HG03342 (cell line): ENCODE results near the gene NCOA7.

Source experiments
- ATAC-seq: cut with Tn5 transposase; IDR thresholded peaks from one replicate; pipeline ENCODE4 v1.9.1; 2021; ENCODE audit warnings: mild to moderate bottlenecking, moderate library complexity; ENCODE audit not compliant: unreplicated experiment

The NCOA7 gene, protein sequence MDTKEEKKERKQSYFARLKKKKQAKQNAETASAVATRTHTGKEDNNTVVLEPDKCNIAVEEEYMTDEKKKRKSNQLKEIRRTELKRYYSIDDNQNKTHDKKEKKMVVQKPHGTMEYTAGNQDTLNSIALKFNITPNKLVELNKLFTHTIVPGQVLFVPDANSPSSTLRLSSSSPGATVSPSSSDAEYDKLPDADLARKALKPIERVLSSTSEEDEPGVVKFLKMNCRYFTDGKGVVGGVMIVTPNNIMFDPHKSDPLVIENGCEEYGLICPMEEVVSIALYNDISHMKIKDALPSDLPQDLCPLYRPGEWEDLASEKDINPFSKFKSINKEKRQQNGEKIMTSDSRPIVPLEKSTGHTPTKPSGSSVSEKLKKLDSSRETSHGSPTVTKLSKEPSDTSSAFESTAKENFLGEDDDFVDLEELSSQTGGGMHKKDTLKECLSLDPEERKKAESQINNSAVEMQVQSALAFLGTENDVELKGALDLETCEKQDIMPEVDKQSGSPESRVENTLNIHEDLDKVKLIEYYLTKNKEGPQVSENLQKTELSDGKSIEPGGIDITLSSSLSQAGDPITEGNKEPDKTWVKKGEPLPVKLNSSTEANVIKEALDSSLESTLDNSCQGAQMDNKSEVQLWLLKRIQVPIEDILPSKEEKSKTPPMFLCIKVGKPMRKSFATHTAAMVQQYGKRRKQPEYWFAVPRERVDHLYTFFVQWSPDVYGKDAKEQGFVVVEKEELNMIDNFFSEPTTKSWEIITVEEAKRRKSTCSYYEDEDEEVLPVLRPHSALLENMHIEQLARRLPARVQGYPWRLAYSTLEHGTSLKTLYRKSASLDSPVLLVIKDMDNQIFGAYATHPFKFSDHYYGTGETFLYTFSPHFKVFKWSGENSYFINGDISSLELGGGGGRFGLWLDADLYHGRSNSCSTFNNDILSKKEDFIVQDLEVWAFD

DNA sequence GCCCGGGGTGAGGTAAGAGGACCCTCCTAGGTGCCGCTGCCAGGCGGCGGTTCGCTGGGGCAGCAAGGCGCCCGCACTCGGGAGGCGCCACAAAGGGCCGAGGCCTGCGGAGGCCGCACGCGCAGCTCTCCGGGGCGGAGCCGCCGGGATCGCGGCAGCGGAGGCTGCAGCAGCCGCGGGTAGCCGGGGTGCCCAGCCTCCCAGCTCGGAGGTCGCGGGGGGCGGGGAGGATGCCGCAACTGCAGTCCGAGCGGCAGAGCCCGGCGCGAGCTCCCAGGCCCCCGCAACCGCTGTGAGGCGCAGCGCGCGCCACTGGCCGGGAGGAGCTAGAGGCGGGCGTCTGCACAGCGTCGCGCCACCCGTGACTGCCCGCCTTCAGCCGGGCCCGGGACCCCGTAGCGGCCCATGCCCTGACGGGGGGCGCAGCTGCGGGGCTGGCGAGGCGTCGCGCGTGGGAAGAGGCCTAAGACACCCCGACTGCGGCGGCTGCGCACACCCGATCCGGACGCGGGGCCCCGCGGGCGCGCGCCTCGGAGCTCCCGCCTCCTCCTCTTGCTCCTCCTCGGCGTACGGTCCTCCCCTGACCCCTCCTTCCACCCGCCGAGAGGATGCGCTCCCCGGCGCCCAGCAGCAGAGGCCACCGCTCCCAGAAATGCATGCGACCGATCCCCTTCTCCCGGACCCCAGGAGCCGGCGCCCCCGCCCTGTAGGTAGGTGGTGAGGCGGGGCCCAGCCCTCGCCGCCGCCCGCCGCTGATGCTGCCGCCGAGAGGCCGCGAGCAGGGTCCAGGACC lies at the start of gene NCOA7:
Gene NCOA7, plus strand, starts transcription at position 603 of the 793 bp plus-strand sequence. CDS start 24,395 bp downstream, outside the sequence.
- ATAC-seq: peak; percentile 72

DNA sequence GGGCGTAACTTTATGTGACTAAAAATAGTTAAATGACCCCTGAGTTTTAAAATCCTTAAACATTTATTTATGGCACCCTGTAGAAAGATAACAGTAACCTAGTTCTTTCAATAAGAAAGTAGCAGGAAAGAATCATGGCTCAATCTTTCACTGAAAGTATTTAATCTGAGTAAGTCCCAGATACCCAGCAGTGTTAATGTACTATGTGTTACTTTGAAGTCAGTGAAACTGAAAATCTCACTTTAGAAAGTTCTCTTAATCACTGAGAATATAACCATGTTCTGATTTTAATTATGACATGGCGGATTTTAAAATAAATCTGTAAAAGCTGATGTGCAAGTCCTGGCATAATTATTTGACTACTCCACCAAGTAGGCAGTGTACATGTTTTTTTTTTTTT lies 49.4 kb upstream of the NCOA7 start:
- ATAC-seq: no peak

DNA sequence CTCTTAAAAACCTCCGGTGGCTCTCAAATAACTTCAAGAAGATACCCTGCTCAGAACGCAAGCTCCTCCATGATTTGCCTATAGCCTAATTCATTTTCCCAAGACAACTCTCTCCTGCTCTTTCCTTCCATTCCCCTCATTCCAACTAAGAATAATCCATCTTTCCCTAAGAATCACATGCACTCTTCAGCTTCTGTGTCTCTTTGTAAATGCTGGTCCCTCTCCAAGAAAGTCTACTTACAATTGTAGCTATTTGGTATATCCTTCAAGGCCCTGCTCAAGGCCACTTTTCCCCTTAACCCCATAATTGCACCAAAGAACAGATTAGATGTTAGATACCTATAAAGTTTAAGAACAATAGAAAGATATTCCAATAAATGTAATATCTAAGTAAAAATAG lies 48.7 kb upstream of the NCOA7 start:
- no peak for ATAC-seq

DNA sequence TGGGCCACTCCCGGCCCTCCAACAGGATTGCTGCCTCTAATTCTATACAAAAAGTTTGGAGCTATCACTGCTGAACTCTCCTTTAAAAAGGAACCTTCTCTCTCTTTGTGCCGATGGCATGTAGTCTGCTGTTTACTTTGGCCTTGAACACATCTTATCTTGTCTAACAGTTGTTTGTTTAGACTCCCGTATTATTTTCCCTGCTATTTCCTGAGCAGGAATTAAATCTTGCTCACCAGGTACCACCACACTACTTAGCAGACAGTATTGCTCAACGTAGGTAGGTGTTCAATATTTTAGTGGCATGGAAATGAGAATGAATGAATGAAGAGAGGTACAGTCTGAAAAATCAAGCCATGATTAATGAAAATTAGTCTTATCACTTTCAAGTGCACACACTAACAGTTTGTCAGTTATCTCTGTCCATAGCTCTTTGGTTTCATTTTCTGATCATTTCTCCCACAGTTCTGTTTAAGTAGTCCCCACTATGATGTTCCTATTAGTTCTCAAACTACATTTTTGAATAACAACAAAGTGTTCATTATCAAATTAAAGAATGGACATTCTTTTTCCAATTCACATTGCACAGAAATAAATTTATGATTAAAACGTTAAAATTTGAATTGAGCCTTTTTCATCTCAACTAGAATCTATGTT lies 48.2 kb upstream of the NCOA7 start:
- no peak for ATAC-seq

DNA sequence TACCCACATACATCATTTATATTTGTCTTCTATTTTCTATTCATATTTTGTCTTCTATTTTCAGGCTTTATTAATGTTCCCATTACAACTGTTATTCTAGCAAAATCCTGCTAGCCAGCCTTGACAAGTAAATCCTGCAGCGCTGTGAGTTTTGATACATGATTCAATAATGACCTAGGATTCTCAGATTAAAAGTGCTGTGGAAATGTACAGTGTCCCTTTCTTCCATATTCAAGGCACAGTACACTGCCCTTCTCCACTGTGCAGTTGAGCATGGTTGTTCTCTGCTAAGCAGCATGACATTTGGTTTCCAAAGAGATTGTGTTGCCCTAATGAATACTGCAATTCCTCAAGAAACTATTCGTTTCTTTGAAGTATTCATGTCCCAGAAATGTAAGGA lies 47.2 kb upstream of the NCOA7 start:
- ATAC-seq: no peak

DNA sequence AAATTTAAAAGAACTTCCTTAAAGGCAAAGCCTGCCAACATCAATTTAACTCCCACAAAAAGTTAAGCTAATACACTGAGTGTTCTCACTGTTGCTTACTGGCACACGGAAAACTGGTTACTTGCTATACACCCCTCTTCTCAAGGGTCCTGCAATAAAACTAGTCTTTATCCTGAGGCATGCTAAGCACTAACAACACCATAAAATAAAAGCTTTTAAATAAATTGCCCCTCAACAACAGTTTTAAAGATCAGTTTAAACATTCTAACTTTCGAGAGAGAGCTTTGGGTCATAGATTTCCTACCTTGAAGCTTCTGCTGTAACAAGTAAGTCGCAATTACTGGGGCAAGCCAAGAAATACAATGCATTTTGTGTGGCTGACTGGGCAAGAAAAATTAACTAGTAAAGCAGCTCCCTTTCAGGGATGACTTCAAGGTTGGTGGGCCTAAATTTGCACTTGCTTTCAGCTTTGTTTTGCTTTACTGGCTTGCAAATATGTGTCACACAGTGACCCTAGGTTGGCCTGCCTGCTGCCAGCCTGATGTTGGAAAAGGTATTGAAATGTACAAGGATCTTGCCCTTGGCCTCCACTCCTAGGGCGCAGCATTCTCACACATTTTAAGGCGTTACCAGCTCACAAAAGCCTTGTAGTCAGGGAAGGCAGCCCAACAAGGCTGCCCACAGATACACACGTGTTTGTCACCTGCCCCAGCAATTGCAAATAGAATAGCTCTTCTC lies 45.3 kb upstream of the NCOA7 start:
- ATAC-seq: no peak

DNA sequence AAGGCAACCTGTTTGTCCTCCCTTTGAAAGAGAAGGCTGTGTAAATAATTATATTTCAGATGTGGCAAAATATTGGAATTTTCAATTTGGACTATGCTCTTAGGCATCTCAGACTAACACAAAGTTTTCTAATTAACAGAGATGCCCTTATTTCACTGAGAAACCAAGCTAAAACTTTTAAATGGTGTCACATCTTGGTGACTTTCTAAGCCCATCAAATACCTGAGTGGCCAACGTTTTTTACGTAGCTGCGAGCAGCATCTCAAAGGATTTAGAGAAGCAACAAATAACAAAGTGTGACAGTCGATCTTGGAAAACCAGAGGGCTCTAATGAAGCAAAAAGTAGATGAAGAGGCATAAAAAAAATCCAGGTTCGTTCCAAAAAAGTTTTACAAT lies 44.7 kb upstream of the NCOA7 start:
- ATAC-seq: no peak

DNA sequence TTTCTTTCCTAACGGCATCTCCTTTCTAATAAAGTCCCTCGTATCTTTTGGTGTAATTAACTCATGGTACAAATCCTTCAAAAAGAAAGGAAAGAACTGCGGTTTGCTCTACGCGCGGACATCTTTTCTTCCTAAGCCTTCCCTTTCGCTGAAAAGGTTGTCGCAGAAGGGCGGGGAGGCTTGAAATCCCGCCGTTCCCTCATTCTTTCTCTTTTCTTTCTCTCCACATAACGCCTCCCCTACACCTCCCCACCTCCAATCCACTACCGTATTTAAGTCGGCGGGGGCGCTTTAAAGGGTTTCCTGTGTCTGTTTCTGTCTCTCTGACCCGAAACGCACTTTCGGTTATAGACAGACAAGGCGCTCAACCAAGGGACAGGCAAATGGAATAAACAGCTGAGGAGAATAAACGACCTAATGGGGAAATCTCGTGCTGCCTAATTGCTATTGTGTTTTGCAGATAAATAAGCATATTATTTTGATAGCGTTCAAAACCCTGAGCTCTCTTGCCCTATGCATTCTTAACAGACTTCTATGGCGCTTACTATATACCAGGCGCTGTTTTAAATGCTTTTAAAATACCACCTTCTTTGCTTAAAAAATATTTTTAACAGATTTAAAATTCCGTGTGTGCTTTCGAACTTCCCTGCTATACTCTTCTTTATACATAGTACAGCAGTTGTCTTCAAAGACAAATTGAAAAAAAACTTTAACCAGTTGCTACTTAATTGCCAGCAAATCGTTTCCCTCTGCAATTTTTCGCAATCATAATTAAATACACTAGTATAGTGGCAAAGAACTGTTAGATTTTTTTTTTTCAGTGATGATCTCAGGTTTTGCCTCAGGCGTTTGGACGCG lies 43.8 kb upstream of the NCOA7 start:
- peak; percentile 62 for ATAC-seq

DNA sequence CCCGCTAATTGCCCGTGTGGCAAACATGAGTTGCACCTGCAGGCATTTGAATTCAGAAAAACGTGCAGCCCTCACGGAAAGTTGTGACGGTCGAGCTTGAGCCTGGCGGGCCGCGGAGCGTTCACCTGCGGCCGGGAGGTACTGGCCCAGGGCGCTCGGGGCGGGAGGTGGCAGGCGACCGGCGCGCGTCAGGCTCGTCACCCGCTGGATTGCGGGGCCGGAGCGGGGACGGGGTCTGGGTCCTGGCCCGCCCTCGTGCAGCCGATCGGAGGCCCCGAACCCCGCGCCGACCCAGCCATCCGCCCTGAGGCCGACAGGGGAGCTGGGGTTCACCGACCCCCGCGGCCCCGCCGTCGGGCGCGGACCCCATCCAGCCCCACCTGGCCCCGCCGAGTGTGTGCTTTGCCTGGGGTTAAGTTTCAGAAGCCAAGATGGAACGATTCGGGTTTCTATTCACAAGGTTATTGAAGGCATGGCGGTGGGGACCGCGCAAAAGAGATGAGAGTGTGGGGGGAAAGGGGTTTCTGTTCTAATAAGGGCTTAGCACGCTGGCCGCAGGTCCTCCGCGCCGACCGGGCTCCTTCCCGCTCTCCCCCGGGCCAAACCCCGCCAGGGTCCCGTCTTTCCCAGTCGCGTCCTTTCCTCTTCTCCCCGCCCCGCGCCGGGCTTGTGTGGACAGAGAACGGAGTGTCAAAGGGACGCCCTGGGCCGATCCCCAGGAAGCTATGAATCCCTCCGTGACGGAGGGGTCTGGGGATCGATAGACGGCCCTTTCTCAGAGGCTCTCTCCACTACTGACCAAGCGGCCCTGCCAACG lies 43.0 kb upstream of the NCOA7 start:
- no peak for ATAC-seq

DNA sequence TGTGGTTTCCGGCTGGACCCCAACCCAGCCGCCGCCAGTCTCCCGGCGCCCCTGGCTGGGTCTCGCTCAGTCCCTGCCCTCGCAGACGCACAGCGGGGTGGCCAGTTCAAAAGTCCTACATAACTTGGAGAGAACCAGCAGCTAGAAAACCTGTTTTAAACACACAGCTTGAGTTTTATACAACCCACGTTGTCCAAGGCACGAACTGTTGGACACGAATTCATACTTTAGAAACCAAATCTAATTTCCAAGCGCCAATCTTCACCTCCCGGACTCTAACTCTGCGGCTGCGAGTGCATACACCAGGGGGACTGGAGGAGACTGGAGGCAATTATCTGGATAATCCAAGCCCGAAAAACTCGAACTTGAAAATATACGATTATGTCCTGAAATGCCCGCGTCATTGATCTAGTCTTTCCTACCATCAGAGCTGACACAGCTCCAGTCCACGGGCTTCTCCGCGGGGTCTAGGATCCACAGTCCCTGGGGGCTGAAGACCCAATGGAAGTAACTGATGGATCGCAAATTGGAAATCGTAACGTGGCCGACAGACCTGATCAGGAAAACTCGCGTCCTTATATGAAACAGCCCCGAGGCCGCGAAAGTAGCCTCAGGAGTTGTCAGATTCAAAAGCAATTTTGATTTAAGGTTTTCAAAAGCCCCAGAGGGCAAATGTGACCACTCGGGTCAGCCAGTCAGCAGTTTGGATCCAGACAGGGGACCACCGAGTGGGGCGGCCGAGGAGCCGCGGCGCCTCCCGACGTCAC lies 42.2 kb upstream of the NCOA7 start:
- no peak for ATAC-seq

DNA sequence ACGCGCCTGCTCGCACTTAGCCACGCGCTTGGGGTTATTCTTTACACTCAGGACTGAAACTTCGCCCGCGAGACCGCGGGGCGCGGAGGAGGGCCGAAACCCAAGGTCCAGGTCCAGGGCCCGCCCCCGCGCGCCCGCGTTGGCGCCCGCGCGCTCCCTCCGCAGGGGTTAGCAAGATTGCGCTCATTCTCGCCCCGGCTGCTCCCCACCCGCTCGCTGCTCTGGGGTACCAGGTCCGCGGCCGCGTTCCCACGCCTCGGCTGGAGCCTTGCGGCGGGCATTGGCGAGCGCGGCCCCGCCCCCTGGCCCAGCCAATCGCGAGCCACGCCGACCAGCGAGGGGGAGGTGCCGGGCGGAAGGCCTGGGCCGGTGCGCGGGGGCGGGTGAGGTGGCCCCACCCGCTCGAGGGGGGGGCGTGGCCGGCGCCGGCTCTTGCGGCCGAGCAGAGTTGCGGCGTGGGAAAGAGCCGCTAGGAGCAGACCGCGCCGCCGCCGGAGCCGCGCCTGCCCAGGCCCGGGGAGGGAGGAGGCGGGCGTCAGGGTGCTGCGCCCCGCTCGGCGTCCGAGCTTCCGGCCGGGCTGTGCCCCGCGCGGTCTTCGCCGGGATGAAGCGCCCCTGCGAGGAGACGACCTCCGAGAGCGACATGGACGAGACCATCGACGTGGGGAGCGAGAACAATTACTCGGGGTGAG lies 41.4 kb upstream of the NCOA7 start, which contains the start of gene HEY2:
Gene HEY2, plus strand, starts transcription at position 460 of the 692 bp plus-strand sequence. Its CDS starts 145 bp downstream, at position 605.
- peak; percentile 80 for ATAC-seq

DNA sequence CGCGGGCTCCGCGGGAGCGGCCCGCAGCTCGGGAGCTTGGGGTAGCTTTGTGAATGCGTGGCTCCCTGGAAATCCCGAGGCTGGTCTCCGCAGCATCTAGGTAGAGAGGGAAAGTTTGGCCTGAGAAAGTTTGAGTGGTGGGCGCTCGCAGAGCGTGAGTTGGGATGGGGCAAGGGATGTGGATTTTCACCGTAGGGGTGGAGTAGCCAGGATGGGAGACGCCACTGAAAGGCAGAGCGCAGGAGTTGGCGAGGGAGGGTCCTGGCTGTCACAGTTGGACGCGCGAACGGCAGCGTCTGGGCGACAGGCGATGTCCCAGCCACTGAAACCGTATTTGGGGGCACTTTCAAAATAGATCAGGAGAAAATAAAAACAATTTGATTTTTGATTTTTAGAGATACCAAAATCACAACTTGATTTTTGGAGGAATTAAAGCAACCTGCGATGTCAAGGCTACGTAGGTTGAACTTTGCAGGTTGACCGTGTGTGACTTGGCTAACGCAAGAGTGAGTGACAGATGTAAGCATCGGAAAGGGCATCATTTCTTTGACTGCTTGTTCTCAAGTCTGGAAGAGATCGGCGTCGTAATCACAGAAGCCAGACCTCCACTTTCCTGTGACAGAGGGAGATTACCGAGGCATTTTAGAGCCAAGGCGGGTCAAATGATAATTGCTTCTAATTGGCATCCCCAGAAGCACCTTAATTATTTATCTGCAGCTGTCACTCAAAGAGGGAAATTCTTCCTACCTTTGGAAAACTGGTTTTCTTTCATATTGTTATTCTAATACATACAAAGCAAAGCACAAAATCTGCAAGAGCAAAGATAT lies 40.7 kb upstream of the NCOA7 start:
- no peak for ATAC-seq

DNA sequence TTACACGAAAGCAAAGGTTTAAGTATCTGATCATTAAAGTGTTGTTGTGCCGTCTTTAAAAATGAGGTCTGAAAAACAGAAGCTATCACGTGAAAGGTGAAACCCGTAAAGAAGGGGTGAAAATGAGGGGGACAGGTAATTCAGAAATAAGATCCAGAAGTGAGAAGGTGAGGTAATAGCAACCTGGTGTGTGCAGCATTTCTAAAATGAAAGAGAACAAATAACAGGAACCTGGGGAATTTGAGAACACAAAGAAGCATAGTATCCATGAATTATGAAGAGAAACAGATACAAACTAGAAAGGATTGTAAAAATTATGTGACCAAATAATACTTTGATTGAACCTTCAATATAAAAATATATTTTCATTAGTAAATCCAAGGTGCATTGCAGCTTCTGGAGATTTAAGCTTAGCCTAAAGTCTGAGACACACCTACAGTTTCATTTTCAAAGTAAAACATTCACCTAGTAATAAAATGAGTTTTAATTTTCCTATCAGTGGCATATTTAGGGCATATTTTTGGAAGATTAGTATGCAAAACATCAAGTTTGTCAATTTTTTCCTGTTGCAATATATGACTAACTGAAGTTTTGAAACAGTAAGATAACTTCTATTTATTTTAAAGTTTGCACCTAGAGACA lies 39.9 kb upstream of the NCOA7 start:
- no peak for ATAC-seq

DNA sequence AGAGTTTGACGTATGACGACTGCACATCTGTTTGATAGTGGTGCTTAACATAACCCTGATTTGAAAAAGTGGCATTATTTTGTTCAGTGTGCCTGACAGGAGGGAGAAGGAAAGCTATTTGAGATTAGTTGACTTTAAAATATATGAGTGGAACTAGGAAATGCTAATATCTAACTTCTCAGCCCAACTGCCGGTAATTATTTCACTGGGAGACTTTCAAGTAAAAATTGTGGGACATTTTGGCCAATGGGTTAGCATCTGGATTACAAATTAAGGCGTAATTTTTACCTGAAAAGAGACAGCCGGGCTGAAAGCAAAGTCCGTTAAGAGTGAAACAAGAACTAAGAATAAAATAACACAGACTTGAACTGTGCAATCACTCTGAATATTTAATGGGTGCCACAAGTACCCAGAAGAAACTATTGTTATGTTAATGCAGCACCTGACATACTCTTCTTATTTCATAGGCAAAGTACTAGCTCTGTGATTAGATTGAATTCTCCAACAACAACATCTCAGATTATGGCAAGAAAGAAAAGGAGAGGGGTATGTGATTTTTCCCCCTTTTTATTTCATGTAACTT lies 39.3 kb upstream of the NCOA7 start:
- ATAC-seq: no peak

DNA sequence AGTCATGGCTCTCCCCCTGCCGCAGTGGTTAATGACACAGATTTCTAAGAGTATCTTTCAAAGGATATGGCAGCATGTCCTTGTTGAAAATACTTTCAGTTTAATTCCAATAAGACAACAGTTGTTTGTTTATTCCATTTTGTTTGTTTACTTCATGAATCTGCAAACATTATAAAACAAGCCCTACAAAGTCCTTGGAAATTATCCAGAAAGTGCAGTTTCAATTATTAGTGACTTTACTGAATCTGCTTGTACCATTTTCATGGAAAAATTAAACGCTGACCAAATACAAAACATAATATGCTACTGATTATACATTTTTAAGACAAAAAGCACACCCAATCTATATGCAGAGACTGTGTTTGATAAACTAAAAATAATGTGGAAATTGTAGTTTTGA lies 38.0 kb upstream of the NCOA7 start:
- no peak for ATAC-seq
